Mesendoderm (in vitro differentiated cells): ENCODE measurements around the gene SIRPA.

Experiments used
- DNase-seq: peaks from one replicate; pipeline ENCODE4 v3.0.0; 2013
- H2AK5ac ChIP-seq: 2 replicates; pipeline ENCODE4 v1.6.1; 2013; ENCODE audit warnings: low read length, inconsistent platforms
- H2BK120ac ChIP-seq: 2 replicates; pipeline ENCODE4 v1.6.1; 2013; ENCODE audit warnings: low read depth, mild to moderate bottlenecking, low read length, moderate library complexity, mixed read lengths
- H2BK15ac ChIP-seq: replicated peaks from 2 replicates; pipeline ENCODE4 v1.6.1; 2013; ENCODE audit warnings: low read depth, mild to moderate bottlenecking, moderate library complexity
- H2BK5ac ChIP-seq: 2 replicates; pipeline ENCODE4 v1.6.1; 2013; ENCODE audit warnings: low read length, inconsistent platforms
- H3K18ac ChIP-seq: 2 replicates; pipeline ENCODE4 v1.6.1; 2013; ENCODE audit warnings: mild to moderate bottlenecking, low read length, mixed read lengths
- H3K23ac ChIP-seq: one replicate; pipeline ENCODE4 v1.6.1; 2013; ENCODE audit warnings: low read length
- H3K27ac ChIP-seq: 2 replicates; pipeline ENCODE4 v1.5.1; 2013; ENCODE audit warnings: low read depth, mild to moderate bottlenecking, inconsistent platforms, low read length, moderate library complexity
- H3K27me3 ChIP-seq: 2 replicates; pipeline ENCODE4 v1.6.1; 2013; ENCODE audit warnings: low read length, control low read depth, mild to moderate bottlenecking, inconsistent platforms; ENCODE audit not compliant: insufficient read depth, poor library complexity
- H3K36me3 ChIP-seq: 2 replicates; pipeline ENCODE4 v1.6.1; 2013; ENCODE audit warnings: low read length, inconsistent platforms; ENCODE audit not compliant: control insufficient read depth, insufficient read depth
- H3K4ac ChIP-seq: one replicate; pipeline ENCODE4 v1.6.1; 2013; ENCODE audit warnings: low read depth, mild to moderate bottlenecking, low read length, moderate library complexity
- H3K4me1 ChIP-seq: 2 replicates; pipeline ENCODE4 v1.6.1; 2013; ENCODE audit warnings: low read depth, low read length, inconsistent platforms; ENCODE audit not compliant: control insufficient read depth
- H3K4me2 ChIP-seq: 2 replicates; pipeline ENCODE4 v1.6.1; 2013; ENCODE audit warnings: low read length
- H3K4me3 ChIP-seq: 2 replicates; pipeline ENCODE4 v1.5.1; 2013; ENCODE audit warnings: mild to moderate bottlenecking, low read length
- H3K56ac ChIP-seq: one replicate; pipeline ENCODE4 v1.6.1; 2013; ENCODE audit warnings: low read length
- H3K79me1 ChIP-seq: 2 replicates; pipeline ENCODE4 v1.6.1; 2013; ENCODE audit warnings: low read length, inconsistent platforms
- H3K79me2 ChIP-seq: 2 replicates; pipeline ENCODE4 v1.6.1; 2013; ENCODE audit warnings: mild to moderate bottlenecking, low read length; ENCODE audit not compliant: control insufficient read depth, insufficient read depth
- H3K9ac ChIP-seq: 2 replicates; pipeline ENCODE4 v1.6.1; 2013; ENCODE audit warnings: low read length, inconsistent platforms
- H4K5ac ChIP-seq: one replicate; pipeline ENCODE4 v1.6.1; 2013; ENCODE audit warnings: low read length
- H4K8ac ChIP-seq: one replicate; pipeline ENCODE4 v1.6.1; 2013; ENCODE audit warnings: low read depth, mild to moderate bottlenecking, control low read depth, low read length, moderate library complexity
- WGBS: extraction: QIAGEN DNeasy Blood & Tissue Kit; methylation state at CpG from one replicate; pipeline ENCODE4 v1.1.7; 2013; ENCODE audit warnings: low lambda C conversion rate, missing lambda C conversion rate; ENCODE audit not compliant: insufficient coverage; ENCODE audit errors: extremely low coverage; 5-methylcytosine and 5-hydroxymethylcytosine counted together

Gene SIRPA

DNA sequence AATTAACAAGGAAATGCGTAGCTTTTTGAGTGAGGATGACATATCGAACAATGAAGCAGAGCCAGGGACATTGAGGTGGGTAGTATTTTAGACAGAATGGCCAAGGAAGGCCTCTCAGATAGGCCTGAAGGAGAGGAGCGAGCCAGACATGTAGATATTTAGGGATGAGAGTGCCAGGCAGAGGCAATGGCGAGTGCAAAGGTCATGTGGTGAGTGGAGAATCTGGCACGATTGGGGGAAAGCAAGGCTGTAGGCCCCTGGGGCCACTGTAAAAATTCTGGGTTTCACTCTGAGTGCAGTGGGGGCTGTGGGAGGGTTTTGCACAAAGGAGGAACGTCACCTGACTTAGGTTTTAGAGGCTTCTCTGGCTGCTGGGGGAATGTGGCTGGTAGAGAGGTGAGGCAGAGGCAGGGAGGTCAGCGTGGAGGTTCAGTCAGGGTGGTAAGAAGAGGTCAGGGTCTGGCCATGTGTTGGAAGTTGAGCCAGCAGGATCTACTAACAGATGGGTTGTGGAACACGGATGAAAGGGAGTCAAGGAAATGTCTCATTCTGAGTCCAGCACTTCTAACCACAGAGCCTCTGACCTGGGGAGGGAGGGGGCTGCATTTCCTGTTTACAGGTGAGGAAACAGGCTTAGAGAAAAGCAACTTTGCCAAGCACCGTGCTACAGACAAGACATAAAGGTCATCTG is 11.3 kb downstream of the SIRPA start:
- Histone ChIP-seq H4K5ac (no peak overlapping the region), H3K4me3 (no peak overlapping the region), H3K4me2 (no peak overlapping the region), H3K27ac (no peak overlapping the region), H3K4ac (no peak overlapping the region), H3K23ac (no peak overlapping the region), H3K4me1 (no peaks in the 10 kb centered on the region), H3K18ac (no peak overlapping the region), H2AK5ac (no peak overlapping the region), H2BK15ac (no peak overlapping the region), H3K56ac (no peak overlapping the region), H3K27me3 (no peaks in the 10 kb centered on the region), H3K79me2 (no peaks in the 10 kb centered on the region), H4K8ac (no peak overlapping the region), H3K9ac (no peak overlapping the region), H3K36me3 (no peaks in the 10 kb centered on the region), H2BK5ac (no peak overlapping the region), H2BK120ac (no peak overlapping the region), H3K79me1 (no peaks in the 10 kb centered on the region)
- no CpG with 5 or more reads among the region's 9 CpGs for WGBS
- no peak for DNase-seq

DNA sequence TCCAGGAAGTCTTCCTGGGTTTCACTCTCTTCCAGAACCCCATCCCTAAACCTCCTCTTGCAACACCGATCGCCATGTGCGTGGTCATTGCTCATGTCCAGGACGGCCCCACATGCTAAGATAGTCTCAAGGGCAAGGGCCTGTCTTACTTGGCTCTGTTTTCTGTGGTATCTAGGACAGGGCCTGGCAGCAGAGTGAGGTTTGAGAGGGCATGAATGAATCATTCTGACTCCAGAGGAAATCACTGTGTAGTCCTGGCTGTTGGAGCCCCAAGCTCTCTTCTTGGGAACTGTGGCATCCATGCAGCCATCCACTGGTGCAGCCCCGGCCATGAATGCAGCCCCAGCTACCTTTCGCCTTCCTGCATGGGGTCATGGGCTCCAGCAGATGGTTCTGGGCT is 12.4 kb downstream of the SIRPA start:
- no peak overlapping the region for H3K4me2 ChIP-seq
- no peaks in the 10 kb centered on the region for H3K79me2 ChIP-seq
- no peak overlapping the region for H3K4ac ChIP-seq
- no peaks in the 10 kb centered on the region for H3K79me1 ChIP-seq
- no peak overlapping the region for H3K18ac ChIP-seq
- H3K4me3 ChIP-seq: no peak overlapping the region
- no peak overlapping the region for H3K23ac ChIP-seq
- DNase-seq: no peak
- WGBS: no CpG with 5 or more reads among the region's 6 CpGs
- no peak overlapping the region for H2AK5ac ChIP-seq
- no peak overlapping the region for H3K9ac ChIP-seq
- H2BK120ac ChIP-seq: no peak overlapping the region
- H4K5ac ChIP-seq: no peak overlapping the region
- H4K8ac ChIP-seq: no peak overlapping the region
- H3K27ac ChIP-seq: no peak overlapping the region
- no peak overlapping the region for H2BK15ac ChIP-seq
- H3K56ac ChIP-seq: no peak overlapping the region
- H2BK5ac ChIP-seq: no peak overlapping the region
- no peaks in the 10 kb centered on the region for H3K27me3 ChIP-seq
- no peaks in the 10 kb centered on the region for H3K4me1 ChIP-seq
- H3K36me3 ChIP-seq: no peaks in the 10 kb centered on the region

DNA sequence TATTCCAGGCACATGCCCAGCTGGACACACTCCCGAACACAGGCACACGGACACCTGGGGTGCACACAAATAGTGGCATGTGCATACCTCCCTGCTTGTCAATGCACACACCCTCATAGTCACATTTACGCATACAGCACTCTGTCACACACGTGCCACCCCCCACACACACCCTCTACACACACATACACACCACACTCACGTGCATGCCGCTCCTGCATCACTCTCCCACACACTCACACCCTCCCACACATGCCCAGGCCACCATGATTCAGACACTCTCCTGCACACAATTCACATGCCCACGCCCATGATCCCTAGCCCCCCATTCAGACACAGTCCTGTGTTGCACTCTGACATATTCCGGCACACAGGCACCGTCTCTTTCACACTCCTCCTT is 13.0 kb downstream of the SIRPA start:
- no peak overlapping the region for H3K56ac ChIP-seq
- no peaks in the 10 kb centered on the region for H3K79me2 ChIP-seq
- no peak overlapping the region for H3K27ac ChIP-seq
- H3K18ac ChIP-seq: no peak overlapping the region
- DNase-seq: no peak
- no peak overlapping the region for H3K9ac ChIP-seq
- H4K8ac ChIP-seq: no peak overlapping the region
- H3K4me3 ChIP-seq: no peak overlapping the region
- H2BK15ac ChIP-seq: no peak overlapping the region
- no CpG with 5 or more reads among the region's 9 CpGs for WGBS
- H3K27me3 ChIP-seq: no peaks in the 10 kb centered on the region
- H3K79me1 ChIP-seq: no peaks in the 10 kb centered on the region
- no peak overlapping the region for H3K4ac ChIP-seq
- no peak overlapping the region for H3K23ac ChIP-seq
- no peaks in the 10 kb centered on the region for H3K36me3 ChIP-seq
- H2AK5ac ChIP-seq: no peak overlapping the region
- H2BK5ac ChIP-seq: no peak overlapping the region
- H4K5ac ChIP-seq: no peak overlapping the region
- H2BK120ac ChIP-seq: no peak overlapping the region
- no peaks in the 10 kb centered on the region for H3K4me1 ChIP-seq
- no peak overlapping the region for H3K4me2 ChIP-seq

DNA sequence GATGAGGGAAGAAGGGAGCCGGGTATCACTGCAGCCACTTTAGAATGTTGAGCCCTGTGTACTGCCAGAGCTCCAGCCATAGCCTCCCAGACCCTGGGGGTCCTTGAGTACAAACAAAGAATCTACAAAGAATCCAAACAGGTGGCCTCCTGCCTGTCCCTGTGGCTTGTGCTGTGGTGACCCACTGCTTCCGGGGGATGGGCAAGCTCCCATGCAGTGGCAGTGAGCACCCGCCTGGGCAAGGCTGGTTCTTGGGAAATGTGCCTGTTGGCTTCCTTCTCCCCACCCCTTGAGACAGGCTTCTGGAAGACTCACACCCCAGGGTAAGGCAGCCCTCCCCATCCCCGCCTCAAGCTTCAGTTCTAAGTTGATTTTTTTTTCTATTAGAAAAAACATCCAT is 13.9 kb downstream of the SIRPA start:
- no peak overlapping the region for H3K56ac ChIP-seq
- no peak overlapping the region for H3K18ac ChIP-seq
- no peak overlapping the region for H3K4me3 ChIP-seq
- H3K79me2 ChIP-seq: no peaks in the 10 kb centered on the region
- no peaks in the 10 kb centered on the region for H3K36me3 ChIP-seq
- H3K23ac ChIP-seq: no peak overlapping the region
- no peak overlapping the region for H3K4me2 ChIP-seq
- no peak overlapping the region for H4K8ac ChIP-seq
- H4K5ac ChIP-seq: no peak overlapping the region
- no peak overlapping the region for H2BK5ac ChIP-seq
- H3K79me1 ChIP-seq: no peaks in the 10 kb centered on the region
- no peak overlapping the region for H3K27ac ChIP-seq
- no peaks in the 10 kb centered on the region for H3K27me3 ChIP-seq
- H2BK15ac ChIP-seq: no peak overlapping the region
- no peak overlapping the region for H3K4ac ChIP-seq
- no peak overlapping the region for H2AK5ac ChIP-seq
- DNase-seq: no peak
- no peak overlapping the region for H2BK120ac ChIP-seq
- no peaks in the 10 kb centered on the region for H3K4me1 ChIP-seq
- no CpG with 5 or more reads among the region's 4 CpGs for WGBS
- no peak overlapping the region for H3K9ac ChIP-seq

DNA sequence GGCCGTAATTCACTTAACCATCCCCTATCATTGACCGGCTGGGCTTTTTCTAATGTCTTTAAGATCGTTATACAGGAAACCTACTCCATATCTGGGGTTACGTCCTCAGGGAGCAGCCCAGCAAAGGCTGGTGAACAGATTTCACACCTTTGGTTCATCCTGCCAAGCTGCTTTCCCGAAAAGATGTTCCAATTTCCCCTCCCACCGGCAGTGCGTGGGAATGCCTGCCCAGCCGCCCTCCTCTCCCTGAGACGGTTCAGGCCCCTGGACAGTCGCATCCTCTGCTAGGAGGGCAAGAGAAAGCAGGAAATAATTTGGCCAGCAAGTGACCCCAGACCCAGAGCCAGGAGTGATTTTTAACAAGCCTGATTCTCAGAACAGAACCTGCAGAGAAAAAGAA is 16.3 kb downstream of the SIRPA start:
- Histone ChIP-seq H3K9ac (no peak overlapping the region), H4K8ac (no peak overlapping the region)

DNA sequence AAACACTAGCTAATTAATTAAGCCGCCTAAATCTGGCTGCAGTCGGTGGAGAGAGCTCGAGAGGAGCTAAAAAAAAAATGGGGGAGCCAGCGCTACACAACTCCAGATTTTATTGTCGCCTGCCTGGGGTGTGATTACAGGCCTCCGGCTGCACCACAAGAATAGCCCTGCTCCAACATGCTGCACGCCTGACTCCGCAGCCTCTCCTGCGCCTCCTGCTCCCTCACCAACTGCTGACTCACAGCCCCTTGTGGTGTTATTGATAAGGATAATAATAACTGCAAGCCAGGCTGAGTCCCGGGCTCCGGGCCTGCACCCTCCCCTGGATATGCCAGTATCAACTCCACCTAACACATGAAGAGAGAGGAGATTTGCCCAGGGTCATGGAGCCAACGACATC is 16.8 kb downstream of the SIRPA start:
- Histone ChIP-seq H2BK120ac (no peak overlapping the region), H3K9ac (no peak overlapping the region), H3K18ac (no peak overlapping the region), H3K27ac (no peak overlapping the region), H3K56ac (no peak overlapping the region), H3K4me2 (no peak overlapping the region), H3K79me2 (no peaks in the 10 kb centered on the region), H3K4me1 (no peaks in the 10 kb centered on the region), H3K36me3 (no peaks in the 10 kb centered on the region), H3K27me3 (no peaks in the 10 kb centered on the region), H4K8ac (no peak overlapping the region), H2AK5ac (no peak overlapping the region), H3K79me1 (no peaks in the 10 kb centered on the region), H3K23ac (no peak overlapping the region), H3K4me3 (no peak overlapping the region), H2BK5ac (no peak overlapping the region), H3K4ac (no peak overlapping the region), H2BK15ac (no peak overlapping the region), H4K5ac (no peak overlapping the region)
- no peak for DNase-seq
- WGBS: 100% methylated on average over 1 of the region's 12 CpGs

More for the DNA sequence above, 16.3 kb downstream of the SIRPA start:
- H3K56ac ChIP-seq: no peak overlapping the region
- H3K79me2 ChIP-seq: no peaks in the 10 kb centered on the region
- H3K79me1 ChIP-seq: no peaks in the 10 kb centered on the region
- DNase-seq: no peak
- H3K4me2 ChIP-seq: no peak overlapping the region
- no peaks in the 10 kb centered on the region for H3K27me3 ChIP-seq
- no peaks in the 10 kb centered on the region for H3K36me3 ChIP-seq
- no peak overlapping the region for H2AK5ac ChIP-seq
- H3K4me1 ChIP-seq: no peaks in the 10 kb centered on the region
- no peak overlapping the region for H2BK15ac ChIP-seq
- no peak overlapping the region for H3K4me3 ChIP-seq
- no peak overlapping the region for H3K4ac ChIP-seq
- no peak overlapping the region for H3K18ac ChIP-seq
- H3K27ac ChIP-seq: no peak overlapping the region
- H2BK120ac ChIP-seq: no peak overlapping the region
- no CpG with 5 or more reads among the region's 10 CpGs for WGBS
- H4K5ac ChIP-seq: no peak overlapping the region
- no peak overlapping the region for H3K23ac ChIP-seq
- no peak overlapping the region for H2BK5ac ChIP-seq
